Measurements from ENCODE around the gene GLMN. TPM values are rescaled to one million over a fixed set of nuclear protein-coding genes. Genes with fewer than 3 reads are reported as not detected.

Gene GLMN
- total RNA-seq, 3 donors from 2014 or later (not counting 1 experiment from before 2014, with no cell fraction given), result 19.8 to 25.9 (median 19.9) TPM

- no peak overlapping the region for H3K4me3 ChIP-seq (ENCODE audit: low read length)
- peak overlapping the region; percentile 41 for H3K27ac ChIP-seq (ENCODE audit: low read length)
- TF ChIP-seq, protein P1, sequence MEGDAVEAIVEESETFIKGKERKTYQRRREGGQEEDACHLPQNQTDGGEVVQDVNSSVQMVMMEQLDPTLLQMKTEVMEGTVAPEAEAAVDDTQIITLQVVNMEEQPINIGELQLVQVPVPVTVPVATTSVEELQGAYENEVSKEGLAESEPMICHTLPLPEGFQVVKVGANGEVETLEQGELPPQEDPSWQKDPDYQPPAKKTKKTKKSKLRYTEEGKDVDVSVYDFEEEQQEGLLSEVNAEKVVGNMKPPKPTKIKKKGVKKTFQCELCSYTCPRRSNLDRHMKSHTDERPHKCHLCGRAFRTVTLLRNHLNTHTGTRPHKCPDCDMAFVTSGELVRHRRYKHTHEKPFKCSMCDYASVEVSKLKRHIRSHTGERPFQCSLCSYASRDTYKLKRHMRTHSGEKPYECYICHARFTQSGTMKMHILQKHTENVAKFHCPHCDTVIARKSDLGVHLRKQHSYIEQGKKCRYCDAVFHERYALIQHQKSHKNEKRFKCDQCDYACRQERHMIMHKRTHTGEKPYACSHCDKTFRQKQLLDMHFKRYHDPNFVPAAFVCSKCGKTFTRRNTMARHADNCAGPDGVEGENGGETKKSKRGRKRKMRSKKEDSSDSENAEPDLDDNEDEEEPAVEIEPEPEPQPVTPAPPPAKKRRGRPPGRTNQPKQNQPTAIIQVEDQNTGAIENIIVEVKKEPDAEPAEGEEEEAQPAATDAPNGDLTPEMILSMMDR (IDR thresholded peaks at IDR 0.05), result no peak
- H3K4me1 ChIP-seq (ENCODE audit: control insufficient read depth, insufficient read depth, low read length), result peaks cover 29% of the 10 kb centered on the region
- H3K27ac Mint-ChIP-seq, result peak overlapping the region; percentile 90 to 98
- peaks cover 5% of the 10 kb centered on the region for H3K36me3 ChIP-seq (ENCODE audit: control insufficient read depth, insufficient read depth, low read length)
- no CpG with 5 or more reads among the region's 1 CpG for WGBS (ENCODE audit: insufficient coverage)
- H3K36me3 Mint-ChIP-seq, result no peaks in the 10 kb centered on the region
- no peaks in the 10 kb centered on the region for H3K27me3 ChIP-seq (ENCODE audit: control insufficient read depth, insufficient read depth, low read length)
- no peaks in the 10 kb centered on the region for H3K27me3 Mint-ChIP-seq (ENCODE audit: low read depth in 2 of 2)
- ATAC-seq, result no peak
- H3K4me3 Mint-ChIP-seq, result no peak overlapping the region
- intact Hi-C loops (cut with micrococcal nuclease), result no loop called here
- H3K9me3 ChIP-seq (ENCODE audit: control insufficient read depth, insufficient read depth, low read length), result no peaks in the 10 kb centered on the region
- DNase-seq, result no peak
- H3K4me1 Mint-ChIP-seq, result peaks cover 46% of the 10 kb centered on the region in 2 donors
- no peaks in the 10 kb centered on the region for H3K9me3 Mint-ChIP-seq
Observed at GRCh38 chr1:92314024-92314423, 15.2 kb upstream of the GLMN start.

- no peaks in the 10 kb centered on the region for H3K27me3 ChIP-seq (ENCODE audit: control insufficient read depth, insufficient read depth, low read length)
- peak; percentile 56 to 78 (median 71) for ATAC-seq
- intact Hi-C loops (cut with micrococcal nuclease), result loop anchor here (1.0 kb wide), 3 partner anchors 289 to 313 kb away; no protein-coding TSS in a partner anchor
- Mint-ChIP-seq H3K4me3 (no peak overlapping the region), H3K9me3 (no peaks in the 10 kb centered on the region), H3K27ac (no peak overlapping the region), H3K27me3 (ENCODE audit: low read depth in 2 of 2) (no peaks in the 10 kb centered on the region), H3K36me3 (no peaks in the 10 kb centered on the region), H3K4me1 (peaks cover 12 to 13% of the 10 kb centered on the region in 2 donors)
- peaks cover 26% of the 10 kb centered on the region for H3K36me3 ChIP-seq (ENCODE audit: control insufficient read depth, insufficient read depth, low read length)
- peak in 1 of 2 donors; percentile 69 for DNase-seq
- H3K4me1 ChIP-seq (ENCODE audit: control insufficient read depth, insufficient read depth, low read length), result peaks cover 19% of the 10 kb centered on the region
- no peak overlapping the region for H3K4me3 ChIP-seq (ENCODE audit: low read length)
- TF ChIP-seq, protein P1 (IDR thresholded peaks at IDR 0.05), result peak; percentile 80
- no peaks in the 10 kb centered on the region for H3K9me3 ChIP-seq (ENCODE audit: control insufficient read depth, insufficient read depth, low read length)
- no peak overlapping the region for H3K27ac ChIP-seq (ENCODE audit: low read length)
Observed at GRCh38 chr1:92310185-92310597, 11.4 kb upstream of the GLMN start.

DNA sequence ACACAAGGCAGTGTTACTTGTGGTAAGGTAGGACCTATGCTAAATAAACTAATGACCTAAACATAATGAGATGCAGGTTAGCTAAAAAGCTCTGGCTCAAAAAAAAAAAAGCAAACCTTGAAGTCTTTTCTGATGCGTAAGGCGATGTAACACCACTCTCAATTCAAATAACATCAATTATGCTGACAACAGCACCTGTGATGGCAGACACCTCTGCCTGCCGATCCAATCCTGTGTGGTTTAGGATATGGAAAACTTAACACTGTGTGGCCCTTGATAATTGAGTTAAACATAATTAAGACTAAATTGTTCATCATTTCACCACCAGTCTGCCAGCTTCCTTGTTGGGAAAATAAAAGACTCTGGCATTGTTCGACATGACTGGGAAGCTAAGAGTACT is 9.2 kb upstream of the GLMN start:
- ATAC-seq (no peak), DNase-seq (no peak)
- TF ChIP-seq, protein P1 (IDR thresholded peaks at IDR 0.05), result no peak
- intact Hi-C loops (cut with micrococcal nuclease), result no loop called here
- Mint-ChIP-seq H3K27me3 (ENCODE audit: low read depth in 2 of 2) (no peaks in the 10 kb centered on the region), H3K27ac (peak overlapping the region in 1 of 2 donors; percentile 52), H3K4me1 (no peaks in the 10 kb centered on the region), H3K36me3 (peaks cover 7% of the 10 kb centered on the region), H3K9me3 (no peaks in the 10 kb centered on the region), H3K4me3 (no peak overlapping the region)
- 91% methylated on average over 3 of the region's 4 CpGs for WGBS (ENCODE audit: insufficient coverage)
- Histone ChIP-seq H3K36me3 (ENCODE audit: control insufficient read depth, insufficient read depth, low read length) (peaks cover 42% of the 10 kb centered on the region), H3K27ac (ENCODE audit: low read length) (no peak overlapping the region), H3K4me1 (ENCODE audit: control insufficient read depth, insufficient read depth, low read length) (peaks cover 6% of the 10 kb centered on the region), H3K27me3 (ENCODE audit: control insufficient read depth, insufficient read depth, low read length) (no peaks in the 10 kb centered on the region), H3K4me3 (ENCODE audit: low read length) (no peak overlapping the region), H3K9me3 (ENCODE audit: control insufficient read depth, insufficient read depth, low read length) (no peaks in the 10 kb centered on the region)

DNA sequence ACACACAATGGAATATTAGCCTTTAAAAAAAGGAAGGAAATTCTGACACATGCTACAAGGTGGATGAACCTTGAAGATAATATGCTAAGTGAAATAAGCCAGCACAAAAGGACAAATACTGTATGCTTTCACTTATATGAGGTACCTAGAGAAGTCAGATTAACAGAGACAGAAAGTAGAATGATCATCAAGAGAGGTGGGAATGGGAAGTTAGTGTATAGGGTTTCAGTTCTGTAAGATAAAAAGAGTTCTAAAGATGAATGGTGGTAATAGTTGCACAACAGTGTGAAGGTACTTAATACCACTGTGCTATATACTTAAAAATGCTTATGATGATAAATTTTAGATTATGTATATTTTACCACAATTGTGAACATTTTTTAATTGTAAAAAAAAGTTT is 7.2 kb upstream of the GLMN start:
- Mint-ChIP-seq H3K4me1 (peaks cover 0 to 4% of the 10 kb centered on the region in 2 donors), H3K27ac (peak overlapping the region; percentile 7 to 38), H3K36me3 (peaks cover 7% of the 10 kb centered on the region), H3K27me3 (ENCODE audit: low read depth in 2 of 2) (no peaks in the 10 kb centered on the region), H3K4me3 (no peak overlapping the region), H3K9me3 (no peaks in the 10 kb centered on the region)
- Histone ChIP-seq H3K4me1 (ENCODE audit: control insufficient read depth, insufficient read depth, low read length) (no peaks in the 10 kb centered on the region), H3K4me3 (ENCODE audit: low read length) (no peak overlapping the region), H3K9me3 (ENCODE audit: control insufficient read depth, insufficient read depth, low read length) (no peaks in the 10 kb centered on the region), H3K36me3 (ENCODE audit: control insufficient read depth, insufficient read depth, low read length) (peaks cover 44% of the 10 kb centered on the region), H3K27ac (ENCODE audit: low read length) (no peak overlapping the region), H3K27me3 (ENCODE audit: control insufficient read depth, insufficient read depth, low read length) (no peaks in the 10 kb centered on the region)
- TF ChIP-seq, protein P1 (IDR thresholded peaks at IDR 0.05), result no peak
- DNase-seq, result no peak
- ATAC-seq, result no peak
- intact Hi-C loops (cut with micrococcal nuclease), result no loop called here

All from natural killer cell (primary cell).